Esophagus squamous epithelium (tissue), 5 donors: Measurements from ENCODE around the gene PITPNM3. TPM values are rescaled to one million over a fixed set of nuclear protein-coding genes. Genes with fewer than 3 reads are reported as not detected.

Source experiments
- DNase-seq: peaks from one replicate; lab custom pipeline; 2025; lab: John Stamatoyannopoulos, UW
- H3K27ac ChIP-seq, 4 donors: fragments of 200-600 bp; sonication (generic); one replicate each; pipeline ENCODE4 v1.5.1; 2016 to 2019; ENCODE audit warnings: mild to moderate bottlenecking in 1 of 4
- H3K27me3 ChIP-seq, 4 donors: fragments of 200-600 bp; sonication (generic); 1 replicate in 3 of 4; 2 replicates in 1 of 4; pipeline versions ENCODE4 v1.5.1 to v1.6.0; 2017 to 2021; ENCODE audit warnings: antibody characterized with exemption in 1 of 4
- H3K36me3 ChIP-seq, 3 donors: fragments of 200-600 bp; sonication (generic); one replicate each; pipeline ENCODE4 v1.5.1; 2016 to 2019
- H3K4me1 ChIP-seq, 3 donors: fragments of 200-600 bp; sonication (generic); one replicate each; pipeline ENCODE4 v1.5.1; 2017 to 2019
- H3K4me3 ChIP-seq, 4 donors: fragments of 200-600 bp; sonication (generic); 1 replicate in 3 of 4; 2 replicates in 1 of 4; pipeline ENCODE4 v1.5.1; 2016 to 2019; ENCODE audit warnings: mild to moderate bottlenecking in 2 of 4, moderate library complexity in 1 of 4
- H3K9me3 ChIP-seq, 3 donors: fragments of 200-600 bp; sonication (generic); one replicate each; pipeline ENCODE4 v1.5.1; 2016 to 2019
- POLR2A ChIP-seq, 4 donors: fragments of 450-650 bp; IDR thresholded peaks; one replicate each; pipeline ENCODE4 v1.6.1; 2017; ENCODE audit warnings: antibody characterized with exemption in 4 of 4, mild to moderate bottlenecking in 4 of 4, moderate library complexity in 3 of 4
- WGBS, 2 donors: methylation state at CpG; one replicate each; pipeline ENCODE4 v1.1.5; 2018; 5-methylcytosine and 5-hydroxymethylcytosine counted together
- intact Hi-C: fragments of 100-400 bp; cut with DNase I; formaldehyde crosslinking; loops from one replicate; pipeline ENCODE4 v1.15.0; 2022
- total RNA-seq, 4 donors: library from RNA; depleted of rRNA; stranded (reverse); fragments of >200 nt; gene quantifications; one replicate each; pipeline ENCODE4 v1.1.0, GENCODE V29; 2016
- TF ChIP-seq, protein P1 (sequence below), 6 experiments: fragments of 450-650 bp in 4 of 6; fragments of 200-600 bp in 2 of 6; sonication (generic) in 2 of 6; IDR thresholded peaks; one replicate each; pipeline ENCODE4 v1.5.1; 2016 to 2019; ENCODE audit warnings: antibody characterized with exemption in 6 of 6, mild to moderate bottlenecking in 4 of 6, moderate library complexity in 4 of 6
- donor health status: DM: yes; HTN: yes; CAD: no.

Gene PITPNM3
- total RNA-seq, 4 donors from 2014 or later: 14.0 to 33.4 (median 21.5) TPM

DNA sequence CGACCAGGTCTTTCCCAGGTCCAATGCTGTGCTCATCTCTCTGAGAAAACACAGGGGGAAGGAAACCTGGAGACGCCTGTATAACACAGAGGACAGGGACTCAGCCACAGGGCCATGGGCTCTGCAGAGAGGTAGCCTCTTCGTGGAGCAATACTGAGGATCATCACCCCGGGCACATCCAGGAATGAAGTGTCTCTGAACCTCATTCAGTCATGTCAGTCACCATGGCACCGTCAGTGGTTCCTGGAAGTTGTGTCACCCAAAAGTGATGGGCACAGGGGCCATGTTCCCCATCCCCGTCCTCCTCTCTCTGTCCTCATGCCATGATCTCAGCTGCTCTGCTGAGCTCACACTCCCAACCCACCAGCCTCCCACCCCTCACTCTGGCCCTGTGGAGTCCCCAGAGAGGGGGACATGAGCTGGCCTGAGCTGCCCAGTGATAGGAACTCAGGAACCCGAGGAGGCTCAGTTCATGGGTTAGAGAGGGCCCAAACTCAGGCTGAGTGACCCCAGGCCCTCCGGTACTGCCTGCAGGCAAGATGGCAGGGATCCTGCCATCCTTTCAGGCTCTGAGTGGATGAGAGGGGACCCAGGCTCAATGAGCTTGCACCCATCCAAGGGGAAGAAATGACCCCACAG, 53.4 kb downstream of the PITPNM3 start:
- no peaks in the 10 kb centered on the region for H3K9me3 ChIP-seq
- TF ChIP-seq, protein P1, sequence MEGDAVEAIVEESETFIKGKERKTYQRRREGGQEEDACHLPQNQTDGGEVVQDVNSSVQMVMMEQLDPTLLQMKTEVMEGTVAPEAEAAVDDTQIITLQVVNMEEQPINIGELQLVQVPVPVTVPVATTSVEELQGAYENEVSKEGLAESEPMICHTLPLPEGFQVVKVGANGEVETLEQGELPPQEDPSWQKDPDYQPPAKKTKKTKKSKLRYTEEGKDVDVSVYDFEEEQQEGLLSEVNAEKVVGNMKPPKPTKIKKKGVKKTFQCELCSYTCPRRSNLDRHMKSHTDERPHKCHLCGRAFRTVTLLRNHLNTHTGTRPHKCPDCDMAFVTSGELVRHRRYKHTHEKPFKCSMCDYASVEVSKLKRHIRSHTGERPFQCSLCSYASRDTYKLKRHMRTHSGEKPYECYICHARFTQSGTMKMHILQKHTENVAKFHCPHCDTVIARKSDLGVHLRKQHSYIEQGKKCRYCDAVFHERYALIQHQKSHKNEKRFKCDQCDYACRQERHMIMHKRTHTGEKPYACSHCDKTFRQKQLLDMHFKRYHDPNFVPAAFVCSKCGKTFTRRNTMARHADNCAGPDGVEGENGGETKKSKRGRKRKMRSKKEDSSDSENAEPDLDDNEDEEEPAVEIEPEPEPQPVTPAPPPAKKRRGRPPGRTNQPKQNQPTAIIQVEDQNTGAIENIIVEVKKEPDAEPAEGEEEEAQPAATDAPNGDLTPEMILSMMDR (IDR thresholded peaks at IDR 0.05): no peak
- no peak for TF ChIP-seq POLR2A (IDR thresholded peaks at IDR 0.05)
- DNase-seq: no peak
- WGBS, 2 donors: 60 to 95% methylated on average over 1 to 5 of the region's 8 CpGs
- H3K36me3 ChIP-seq: peaks cover 0 to 39% (median 0%) of the 10 kb centered on the region in 3 donors
- H3K4me3 ChIP-seq: no peak overlapping the region
- intact Hi-C loops: no loop called here
- H3K4me1 ChIP-seq: peaks cover 7 to 28% (median 15%) of the 10 kb centered on the region in 3 donors
- no peaks in the 10 kb centered on the region for H3K27me3 ChIP-seq
- no peak overlapping the region for H3K27ac ChIP-seq

DNA sequence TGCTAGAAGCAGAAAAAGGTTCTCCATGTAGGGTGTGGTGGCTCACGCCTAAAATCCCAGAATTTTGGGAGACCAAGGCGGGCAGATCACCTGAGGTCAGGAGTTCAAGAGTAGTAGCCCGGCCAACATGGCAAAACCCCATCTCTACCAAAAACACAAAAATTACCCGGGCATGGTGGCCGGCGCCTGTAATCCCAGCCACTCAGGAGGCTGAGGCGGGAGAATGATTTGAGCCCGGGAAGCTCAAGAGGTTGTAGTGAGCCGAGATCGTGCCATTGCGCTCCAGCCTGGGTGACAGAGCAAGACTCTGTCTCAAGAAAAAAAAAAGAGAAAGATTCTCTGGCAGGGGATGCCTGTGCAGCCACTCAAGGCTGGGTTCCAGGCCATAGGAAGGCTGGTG, 54.2 kb downstream of the PITPNM3 start:
- Histone ChIP-seq H3K4me1 (peaks cover 3 to 19% (median 8%) of the 10 kb centered on the region in 3 donors), H3K36me3 (peaks cover 0 to 47% (median 0%) of the 10 kb centered on the region in 3 donors), H3K9me3 (no peaks in the 10 kb centered on the region), H3K27ac (no peak overlapping the region), H3K4me3 (no peak overlapping the region), H3K27me3 (no peaks in the 10 kb centered on the region)
- TF ChIP-seq POLR2A (IDR thresholded peaks at IDR 0.05): no peak
- TF ChIP-seq, protein P1 (IDR thresholded peaks at IDR 0.05): no peak
- no peak for DNase-seq
- WGBS, 2 donors: 84 to 92% methylated on average over 9 of the region's 11 CpGs
- intact Hi-C loops: no loop called here

DNA sequence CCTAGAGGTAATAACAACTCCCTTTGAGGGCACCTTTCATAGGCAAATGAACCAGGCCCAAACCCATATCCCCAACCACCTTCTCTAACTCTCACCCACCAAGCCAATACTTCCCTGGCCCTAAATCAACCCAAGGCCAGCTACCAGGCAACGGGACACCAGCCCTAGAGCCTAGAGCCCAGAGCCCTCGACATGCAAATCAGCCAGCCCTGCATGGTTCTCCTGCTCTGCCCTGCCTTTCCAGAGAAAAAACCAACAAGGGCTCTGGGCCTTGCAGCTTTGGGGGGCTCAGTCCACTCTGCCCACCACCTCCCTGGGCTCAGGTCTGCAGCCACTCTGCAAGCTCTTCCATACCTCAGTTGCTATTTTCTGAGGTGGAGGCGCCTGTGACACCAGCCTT, 55.0 kb downstream of the PITPNM3 start:
- Histone ChIP-seq H3K36me3 (peaks cover 0 to 47% (median 0%) of the 10 kb centered on the region in 3 donors), H3K27ac (no peak overlapping the region), H3K4me1 (peaks cover 0 to 16% (median under 1%) of the 10 kb centered on the region in 3 donors), H3K4me3 (no peak overlapping the region), H3K9me3 (no peaks in the 10 kb centered on the region), H3K27me3 (no peaks in the 10 kb centered on the region)
- intact Hi-C loops: no loop called here
- no peak for DNase-seq
- 64% methylated on average over 2 of the region's 3 CpGs; no CpG with 5 or more reads in 1 of the 2 donors for WGBS, 2 donors
- TF ChIP-seq POLR2A (IDR thresholded peaks at IDR 0.05): no peak
- TF ChIP-seq, protein P1 (IDR thresholded peaks at IDR 0.05): no peak

DNA sequence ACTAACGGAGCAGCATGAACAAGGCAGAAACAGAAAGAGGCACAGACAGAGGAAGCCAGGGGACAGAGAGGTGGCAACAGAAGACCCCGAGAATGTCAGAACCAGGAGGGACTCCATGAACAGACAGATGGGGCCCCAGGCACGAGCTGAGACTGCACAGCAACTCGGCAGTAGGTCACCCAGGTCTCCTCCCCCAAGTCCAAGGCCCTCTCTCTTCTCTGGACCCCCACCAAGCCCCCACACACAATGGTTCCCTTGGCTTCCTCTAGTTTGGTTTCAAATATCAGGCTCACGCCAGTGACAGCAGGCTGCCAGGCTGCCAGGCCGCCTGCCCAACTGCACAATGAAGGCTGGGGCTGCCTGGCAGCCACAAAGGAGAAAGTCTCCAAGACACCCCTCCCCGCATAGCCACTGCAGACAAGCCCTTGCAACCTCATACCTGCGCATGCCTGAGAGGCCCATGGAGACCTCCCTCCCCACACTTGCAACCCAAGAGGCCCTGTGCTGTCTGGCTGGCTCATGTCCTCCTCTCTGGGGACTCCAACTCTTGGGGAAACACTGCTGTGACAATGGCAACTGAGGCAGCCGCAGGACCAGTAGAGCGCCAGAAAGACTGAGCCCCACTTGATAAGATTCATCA, 57.3 kb downstream of the PITPNM3 start:
- H3K27me3 ChIP-seq: no peaks in the 10 kb centered on the region
- WGBS, 2 donors: 85 to 93% methylated on average over 5 to 6 of the region's 10 CpGs
- no peak for DNase-seq
- H3K27ac ChIP-seq: no peak overlapping the region
- H3K9me3 ChIP-seq: no peaks in the 10 kb centered on the region
- TF ChIP-seq, protein P1 (IDR thresholded peaks at IDR 0.05): no peak
- no peak for TF ChIP-seq POLR2A (IDR thresholded peaks at IDR 0.05)
- H3K4me1 ChIP-seq: peaks cover 0 to 28% (median 0%) of the 10 kb centered on the region in 3 donors
- no peak overlapping the region for H3K4me3 ChIP-seq
- peaks cover 0 to 47% (median 0%) of the 10 kb centered on the region in 3 donors for H3K36me3 ChIP-seq
- intact Hi-C loops: no loop called here

DNA sequence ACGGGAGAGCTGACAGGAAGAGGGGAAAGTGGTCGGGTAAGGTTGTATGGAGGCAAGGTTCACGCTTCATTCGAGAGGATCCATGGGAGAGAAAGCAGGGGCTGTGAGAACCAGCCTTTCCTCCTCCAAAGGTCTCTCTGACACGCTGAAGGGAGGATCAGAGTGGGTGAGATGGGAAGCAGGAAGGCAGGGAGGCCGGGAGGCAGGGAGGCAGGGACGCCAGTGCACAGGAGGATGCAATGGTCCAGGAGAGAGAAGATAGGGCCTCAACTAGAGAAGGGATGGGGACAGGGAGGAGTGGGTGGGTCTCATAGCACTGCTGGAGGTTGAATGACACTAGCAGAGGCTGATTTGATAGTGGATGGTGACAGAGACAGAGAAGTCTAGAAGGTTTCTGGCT, 58.0 kb downstream of the PITPNM3 start:
- Histone ChIP-seq H3K36me3 (peaks cover 0 to 41% (median 0%) of the 10 kb centered on the region in 3 donors), H3K27ac (no peak overlapping the region), H3K4me1 (peaks cover 0 to 34% (median 0%) of the 10 kb centered on the region in 3 donors), H3K27me3 (no peaks in the 10 kb centered on the region), H3K9me3 (no peaks in the 10 kb centered on the region), H3K4me3 (no peak overlapping the region)
- TF ChIP-seq POLR2A (IDR thresholded peaks at IDR 0.05): no peak
- TF ChIP-seq, protein P1 (IDR thresholded peaks at IDR 0.05): no peak
- intact Hi-C loops: no loop called here
- 73 to 83% methylated on average over 7 of the region's 7 CpGs for WGBS, 2 donors
- DNase-seq: no peak
